ENCODE results near the gene EBP. TPM values are rescaled to one million over a fixed set of nuclear protein-coding genes. Genes with fewer than 3 reads are reported as not detected.

Gene EBP
- 35.2 and 87.9 TPM in 2 replicates for total RNA-seq

DNA sequence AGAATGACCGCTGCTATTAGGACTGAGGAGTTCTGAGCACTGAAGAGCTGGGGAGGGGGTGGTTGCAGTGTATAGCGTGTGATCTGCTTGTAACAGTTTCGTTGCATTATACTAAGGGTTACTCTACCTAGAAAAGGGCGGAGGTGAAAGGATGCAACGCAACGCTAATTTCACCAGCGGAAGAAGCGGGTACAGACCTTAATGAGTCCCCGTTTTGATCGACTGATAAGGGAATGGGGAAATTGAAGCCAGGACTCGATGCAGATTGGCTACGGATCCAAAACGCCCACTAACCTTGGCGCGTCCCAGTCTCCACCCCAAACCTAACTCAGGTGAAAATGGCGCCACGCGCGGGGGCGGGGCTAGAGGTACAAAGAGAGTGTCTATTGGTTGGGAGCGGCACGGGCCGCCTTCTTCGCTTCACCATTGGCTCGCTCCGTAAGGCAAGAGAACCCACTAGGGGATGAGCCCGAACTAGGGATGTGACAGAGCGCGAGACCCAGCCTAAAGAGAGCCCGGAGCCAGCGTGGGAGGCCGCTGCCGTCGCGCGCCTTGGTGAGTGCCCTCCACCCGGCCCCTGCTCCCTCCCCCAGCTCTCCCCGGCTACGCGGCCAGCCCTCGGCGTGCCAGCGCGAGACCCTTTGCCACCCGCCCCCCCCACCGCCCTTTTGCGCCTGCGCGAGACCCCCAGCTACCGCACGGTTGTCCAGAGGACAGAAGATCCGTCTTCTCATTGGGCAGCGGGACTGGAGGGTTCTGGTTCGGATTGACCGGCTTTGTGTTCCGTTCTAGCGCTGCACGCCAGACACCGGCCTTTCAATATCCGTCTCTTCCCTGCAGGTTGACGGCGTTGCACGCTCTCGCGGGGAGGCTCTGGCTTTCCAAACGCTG, at the start of gene EBP:
Gene EBP (plus strand): TSS at position 456 of the 891 bp plus-strand sequence. CDS start 1,964 bp downstream, outside the sequence.

DNA sequence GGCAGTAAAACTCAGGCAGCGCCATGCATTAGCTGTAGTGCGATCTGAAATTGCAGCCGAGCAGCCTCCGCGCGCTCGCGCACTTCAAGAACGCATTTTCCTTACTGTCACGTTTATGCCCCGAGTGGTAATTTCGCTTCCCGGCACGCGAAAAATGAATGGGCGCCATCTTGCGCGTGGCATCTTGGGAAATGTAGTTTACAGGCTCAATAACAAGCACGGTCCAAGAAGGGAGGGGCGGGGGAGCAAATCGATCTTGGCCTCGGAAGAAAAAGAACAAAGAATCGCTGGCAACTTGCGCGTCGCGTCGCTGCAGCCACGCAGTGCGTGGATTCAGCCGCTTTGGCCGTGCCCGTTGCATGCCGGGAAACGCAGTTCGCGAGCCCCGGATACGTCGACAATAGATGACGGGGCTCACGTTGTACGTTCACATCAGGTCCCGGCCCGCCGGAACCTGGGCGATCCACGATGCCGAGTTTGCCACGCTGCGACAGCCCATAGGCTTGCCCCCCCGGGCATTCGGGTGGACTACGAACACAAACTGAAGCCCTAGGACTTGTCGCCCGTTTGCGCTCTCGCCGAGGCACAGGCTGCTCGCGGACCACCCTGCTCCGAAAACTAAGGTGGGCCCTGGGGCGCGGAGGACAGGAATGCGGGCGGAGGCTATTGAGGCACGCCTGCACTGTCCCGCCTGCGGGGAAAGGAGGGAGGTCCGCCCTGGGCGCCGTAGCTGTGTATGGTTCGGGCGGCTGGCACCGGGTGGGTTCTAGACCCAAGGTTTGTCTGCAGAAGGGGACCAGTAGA, 45.6 kb upstream of the EBP start, which contains the start of gene FTSJ1:
Gene FTSJ1 (plus strand): TSS at position 426 of the 804 bp plus-strand sequence. CDS start 1,849 bp downstream, outside the sequence.

DNA sequence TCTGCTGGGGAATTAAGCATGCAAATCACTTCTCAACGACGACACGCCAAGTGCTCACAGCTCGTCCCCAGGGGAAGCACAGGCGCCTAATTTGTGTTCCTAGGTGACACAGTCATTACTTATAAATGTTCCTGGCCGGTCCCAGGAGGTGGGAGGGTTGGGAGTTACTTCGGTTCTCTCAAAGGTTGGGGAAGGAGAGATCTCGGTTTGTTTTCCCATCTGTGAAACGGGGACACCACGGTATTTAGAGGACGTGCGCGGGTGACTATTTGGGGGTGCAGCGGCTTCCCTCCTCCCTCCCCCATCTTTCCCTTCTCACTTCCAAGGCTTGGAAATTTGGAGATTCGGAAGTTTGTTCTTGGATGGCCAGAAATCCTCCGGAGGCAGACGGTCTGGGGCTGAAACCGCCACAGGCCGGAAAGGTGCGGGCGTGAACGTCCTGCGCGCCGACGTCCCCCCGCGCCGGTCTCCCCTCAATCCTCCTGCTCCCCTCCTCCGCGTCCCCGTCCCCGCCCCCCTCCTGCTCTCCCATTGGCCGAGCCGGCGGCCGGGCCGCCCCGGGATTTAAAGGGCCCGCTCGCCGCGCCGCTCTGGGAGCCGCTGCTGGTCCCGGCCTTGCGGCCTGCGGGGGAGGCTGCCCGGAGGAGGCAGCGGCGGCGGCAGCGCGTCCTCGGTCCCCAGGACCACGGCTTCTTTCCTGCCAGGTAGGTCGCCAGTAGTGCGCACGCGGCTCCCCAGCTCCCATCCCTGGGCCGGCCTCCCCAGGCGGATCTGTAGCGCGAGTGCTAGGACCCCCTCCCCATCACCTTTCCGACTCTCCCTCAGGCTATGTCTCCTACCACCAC, 13.0 kb upstream of the EBP start, which contains the start of gene PORCN:
Gene PORCN (plus strand): TSS at position 593 of the 845 bp plus-strand sequence. CDS start 829 bp downstream, outside the sequence.

DNA sequence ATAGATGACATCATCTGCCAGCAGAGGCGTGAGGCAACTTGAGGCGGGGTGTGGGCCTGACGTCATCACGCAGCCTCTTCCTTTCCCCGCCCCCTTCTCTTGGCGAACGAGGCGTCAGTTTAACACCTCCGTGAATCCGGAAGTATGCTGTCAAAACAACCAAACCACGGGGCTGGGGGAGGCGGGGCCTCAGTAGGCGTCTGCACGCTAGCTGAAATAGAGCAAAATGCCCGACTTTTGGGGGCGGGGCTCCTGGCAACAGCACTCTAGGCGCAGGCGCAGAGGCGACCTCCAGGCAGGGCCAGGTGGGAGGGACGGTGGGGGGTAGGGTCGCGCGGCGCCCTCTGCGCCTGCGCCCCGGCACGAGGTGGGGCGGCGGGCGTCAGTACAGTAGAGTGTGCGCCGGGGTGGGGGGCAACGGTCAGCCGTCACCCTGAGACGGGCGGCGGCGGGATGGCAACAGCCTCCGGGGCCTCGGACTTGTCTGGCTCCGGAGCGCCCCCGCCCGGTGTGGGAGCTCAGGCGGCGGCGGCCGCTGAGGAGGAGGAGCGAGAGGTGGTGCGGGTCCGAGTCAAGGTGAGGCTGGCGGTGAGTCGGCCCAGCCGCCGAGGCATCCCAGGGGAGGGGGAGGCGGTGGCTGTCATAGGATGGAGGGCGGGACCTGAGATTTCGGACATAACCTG, 17.9 kb downstream of the EBP start, which contains the start of gene TBC1D25:
Gene TBC1D25 (plus strand): TSS at position 370 of the 683 bp plus-strand sequence. CDS start 84 bp downstream, at position 454.

DNA sequence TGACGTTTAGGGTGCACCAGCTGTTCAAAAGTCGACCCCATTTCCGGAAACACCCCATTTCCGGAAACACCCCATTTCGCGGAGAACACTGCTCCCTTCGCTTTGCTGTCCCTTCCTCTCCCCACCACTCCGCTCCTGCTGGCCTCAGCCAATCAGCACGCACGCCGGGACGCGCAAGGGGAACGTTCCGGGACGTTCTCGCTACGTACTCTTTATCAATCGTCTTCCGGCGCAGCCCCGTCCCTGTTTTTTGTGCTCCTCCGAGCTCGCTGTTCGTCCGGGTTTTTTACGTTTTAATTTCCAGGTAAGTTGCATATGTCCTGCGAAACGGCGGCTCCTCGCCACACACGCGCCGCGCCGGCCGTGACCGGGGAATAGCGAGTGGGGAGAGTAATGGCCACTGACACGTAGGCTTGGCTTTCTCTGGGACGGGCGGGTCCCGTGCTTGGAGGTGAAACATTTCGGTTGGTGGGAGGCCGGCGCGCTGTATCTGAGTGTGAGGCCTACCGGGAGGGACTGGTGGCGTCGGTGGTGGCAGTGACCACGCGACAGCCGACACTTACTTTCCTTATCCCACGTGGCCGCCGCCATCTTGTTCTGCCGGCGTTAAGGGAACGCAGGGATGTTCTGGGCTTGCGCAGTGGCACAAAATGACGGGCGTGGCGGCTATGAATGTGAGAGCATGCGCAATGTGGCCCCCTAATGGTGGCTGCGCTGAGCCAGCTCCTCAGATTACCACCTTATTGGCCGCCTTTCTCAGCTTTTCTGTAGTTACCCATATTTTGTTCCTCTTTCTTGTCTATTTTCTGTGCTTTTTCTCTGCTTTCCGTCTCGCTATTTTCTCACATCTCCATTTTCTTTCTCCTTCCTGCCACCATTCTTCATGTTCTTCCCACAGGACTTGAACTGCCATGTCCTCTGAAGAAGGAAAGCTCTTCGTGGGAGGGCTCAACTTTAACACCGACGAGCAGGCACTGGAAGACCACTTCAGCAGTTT, 53.0 kb downstream of the EBP start, which contains the start of gene RBM3:
Gene RBM3 (plus strand): TSS at position 215 of the 997 bp plus-strand sequence. CDS start 697 bp downstream, at position 912.

Other genes with a start within 250 kb of the EBP start
- not detected in 2 replicates for gene SSX3, start 165.1 kb upstream of the EBP start, total RNA-seq
- not detected in 2 replicates for gene SSX4, start 138.3 kb upstream of the EBP start, total RNA-seq
- not detected in 2 replicates for gene SSX4B, start 109.8 kb upstream of the EBP start, total RNA-seq
- 7.7 and 12.6 TPM in 2 replicates for gene SLC38A5, start 51.5 kb upstream of the EBP start, total RNA-seq
- gene FTSJ1, start 45.6 kb upstream of the EBP start, total RNA-seq, result 36.3 and 56.7 TPM in 2 replicates
- gene PORCN, start 12.8 kb upstream of the EBP start, total RNA-seq, result 12.3 and 25.0 TPM in 2 replicates
- gene TBC1D25, start 17.9 kb downstream of the EBP start, total RNA-seq, result 5.2 and 11.6 TPM in 2 replicates
- gene RBM3, start 52.7 kb downstream of the EBP start, total RNA-seq, result 174 and 295 TPM in 2 replicates
- 73.4 and 102 TPM in 2 replicates for gene WDR13, start 75.7 kb downstream of the EBP start, total RNA-seq
- gene WAS, start 162.0 kb downstream of the EBP start, total RNA-seq, result 0.23 TPM in 1 of 2 replicates, not detected in the other
- gene SUV39H1, start 174.9 kb downstream of the EBP start, total RNA-seq, result 1.6 and 2.8 TPM in 2 replicates
- not detected in 2 replicates for gene GLOD5, start 239.9 kb downstream of the EBP start, total RNA-seq

All from pericardium fibroblast (primary cell).